Activated CD4-positive, alpha-beta T cell treated with anti-CD3 and anti-CD28 coated beads, Interleukin-2, amount 50 U/mL, for 4 hours (primary cell): ENCODE measurements around the gene GAGE12D.
"Not testable (repeated sequence)": the region's sequence is repeated elsewhere in the genome, so short reads cannot be mapped to it uniquely, and the experiment has no call there.

Experiments
- DNase-seq, 2 experiments: peaks; one replicate each; pipeline ENCODE4 v3.0.0-alpha.2; 2020

GAGE12D gene, protein sequence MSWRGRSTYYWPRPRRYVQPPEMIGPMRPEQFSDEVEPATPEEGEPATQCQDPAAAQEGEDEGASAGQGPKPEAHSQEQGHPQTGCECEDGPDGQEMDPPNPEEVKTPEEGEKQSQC

GRCh38 chrX:49541433-49541832, at the start of gene GAGE12D:
TSS of gene GAGE12D (plus strand) at chrX:49541733. CDS start at chrX:49542888, 1,155 bp downstream.
- not testable (repeated sequence) for DNase-seq

DNA sequence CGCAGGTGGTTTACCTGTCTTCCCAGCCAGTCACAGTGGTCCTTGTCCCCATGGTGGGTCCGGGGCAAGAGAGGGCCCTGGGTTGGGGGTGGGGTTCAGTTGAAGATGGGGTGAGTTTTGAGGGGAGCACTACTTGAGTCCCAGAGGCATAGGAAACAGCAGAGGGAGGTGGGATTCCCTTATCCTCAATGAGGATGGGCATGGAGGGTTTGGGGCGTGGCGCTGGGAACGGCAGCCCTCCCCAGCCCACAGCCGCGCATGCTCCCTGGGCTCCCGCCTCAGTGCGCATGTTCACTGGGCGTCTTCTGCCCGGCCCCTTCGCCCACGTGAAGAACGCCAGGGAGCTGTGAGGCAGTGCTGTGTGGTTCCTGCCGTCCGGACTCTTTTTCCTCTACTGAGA, 9.7 kb upstream of the GAGE12D start, which contains the start of gene GAGE12C:
TSS of gene GAGE12C (plus strand) at position 301 of the 400 bp plus-strand sequence. CDS start 1,155 bp downstream, outside the sequence.
- not testable (repeated sequence) for DNase-seq

DNA sequence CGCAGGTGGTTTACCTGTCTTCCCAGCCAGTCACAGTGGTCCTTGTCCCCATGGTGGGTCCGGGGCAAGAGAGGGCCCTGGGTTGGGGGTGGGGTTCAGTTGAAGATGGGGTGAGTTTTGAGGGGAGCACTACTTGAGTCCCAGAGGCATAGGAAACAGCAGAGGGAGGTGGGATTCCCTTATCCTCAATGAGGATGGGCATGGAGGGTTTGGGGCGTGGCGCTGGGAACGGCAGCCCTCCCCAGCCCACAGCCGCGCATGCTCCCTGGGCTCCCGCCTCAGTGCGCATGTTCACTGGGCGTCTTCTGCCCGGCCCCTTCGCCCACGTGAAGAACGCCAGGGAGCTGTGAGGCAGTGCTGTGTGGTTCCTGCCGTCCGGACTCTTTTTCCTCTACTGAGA, 9.5 kb downstream of the GAGE12D start, which contains the start of gene GAGE12E:
TSS of gene GAGE12E (plus strand) at position 301 of the 400 bp plus-strand sequence. CDS start 1,155 bp downstream, outside the sequence.
- not testable (repeated sequence) for DNase-seq

GRCh38 chrX:49560542-49560941, 19.0 kb downstream of the GAGE12D start, which contains the start of gene GAGE12F:
TSS of gene GAGE12F (plus strand) at chrX:49560842. CDS start at chrX:49561997, 1,155 bp downstream.
- DNase-seq: not testable (repeated sequence)

GRCh38 chrX:49568728-49569127, 27.2 kb downstream of the GAGE12D start:
- DNase-seq: not testable (repeated sequence)

DNA sequence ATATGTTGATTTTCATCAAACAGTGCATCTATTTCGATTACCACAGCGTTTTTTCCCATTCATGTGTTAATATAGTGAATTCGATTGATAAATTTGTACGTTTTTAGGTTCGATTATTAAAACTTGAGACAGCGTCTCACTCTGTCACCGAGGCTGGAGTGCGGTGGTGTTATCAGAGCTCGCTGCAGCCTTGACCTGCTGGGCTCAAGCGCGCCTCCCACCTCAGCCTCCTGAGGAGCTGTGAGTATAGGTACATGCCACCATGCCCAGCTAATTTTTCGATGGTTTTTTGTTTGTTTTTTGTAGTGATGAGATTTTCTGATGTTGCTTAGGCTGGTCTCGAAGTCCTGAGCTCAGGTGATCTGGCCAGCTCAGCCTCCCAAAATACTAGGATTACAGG, 27.6 kb downstream of the GAGE12D start:
- DNase-seq: not testable (repeated sequence)

GRCh38 chrX:49570100-49570499, 28.6 kb downstream of the GAGE12D start, which contains the start of gene GAGE12G:
TSS of gene GAGE12G (plus strand) at chrX:49570400. CDS start at chrX:49571555, 1,155 bp downstream.
- DNase-seq: not testable (repeated sequence)

- DNase-seq: not testable (repeated sequence)
Observed at GRCh38 chrX:49579649-49580048, 38.1 kb downstream of the GAGE12D start, which contains the start of gene GAGE12H. TSS of gene GAGE12H (plus strand) at chrX:49579949. CDS start at chrX:49581104, 1,155 bp downstream.

- not testable (repeated sequence) for DNase-seq
Observed at GRCh38 chrX:49589196-49589595, 47.7 kb downstream of the GAGE12D start, which contains the start of gene GAGE2A. TSS of gene GAGE2A (plus strand) at chrX:49589496. CDS start at chrX:49590651, 1,155 bp downstream.

- not testable (repeated sequence) for DNase-seq
Observed at GRCh38 chrX:49589769-49590478, 48.4 kb downstream of the GAGE12D start.

- not testable (repeated sequence) for DNase-seq
Observed at GRCh38 chrX:49590488-49590887, 49.0 kb downstream of the GAGE12D start.
